ENCODE measurements around the gene NLGN1.

DNA sequence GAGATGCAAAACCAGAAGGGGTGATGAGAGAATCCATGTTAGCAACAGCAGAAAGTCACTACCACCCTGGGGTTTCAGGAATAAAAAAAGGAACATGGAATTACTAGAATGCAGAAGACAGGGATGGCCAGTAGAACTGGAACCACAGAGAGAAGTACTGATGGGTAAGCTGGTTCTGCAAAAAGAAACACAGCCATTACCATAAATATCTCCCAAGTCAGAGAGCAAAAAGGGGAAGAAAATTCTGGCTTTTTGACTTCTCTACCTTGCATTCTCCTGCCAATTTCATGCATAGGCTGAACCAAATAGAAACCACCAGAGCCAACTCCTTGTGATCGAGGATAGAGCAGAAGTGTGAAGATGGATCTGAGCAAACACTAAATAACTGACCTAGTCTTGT lies 911.2 kb downstream of the NLGN1 start:
- TF ChIP-seq CTCF (IDR thresholded peaks at IDR 0.05) (no peak), POLR2A (IDR thresholded peaks at IDR 0.05) (no peak), POLR2AphosphoS5 (IDR thresholded peaks at IDR 0.05) (no peak)
